Fibroblast of skin of back (primary cell): ENCODE results near the gene SMARCA2. TPM values are rescaled to one million over a fixed set of nuclear protein-coding genes. Genes with fewer than 3 reads are reported as not detected.
A peak's percentile ranks its signal among the peaks of the same experiment; 100 is the strongest.

Experiments
- DNase-seq: peaks from one replicate; pipeline ENCODE4 v3.0.0-alpha.2; 2013
- polyA plus RNA-seq, 2 experiments: library from polyadenylated mRNA; unstranded; fragments of 120-200 nt; gene quantifications; one replicate each; pipeline ENCODE4 v1.2.1, GENCODE V29; 2013; ENCODE audit not compliant: insufficient read length in 2 of 2

Gene SMARCA2
- polyA plus RNA-seq (2013, experiment 1 of 2; ENCODE audit: insufficient read length), result 41.8 TPM
- 39.9 TPM for polyA plus RNA-seq (2013, experiment 2 of 2; ENCODE audit: insufficient read length)

DNA sequence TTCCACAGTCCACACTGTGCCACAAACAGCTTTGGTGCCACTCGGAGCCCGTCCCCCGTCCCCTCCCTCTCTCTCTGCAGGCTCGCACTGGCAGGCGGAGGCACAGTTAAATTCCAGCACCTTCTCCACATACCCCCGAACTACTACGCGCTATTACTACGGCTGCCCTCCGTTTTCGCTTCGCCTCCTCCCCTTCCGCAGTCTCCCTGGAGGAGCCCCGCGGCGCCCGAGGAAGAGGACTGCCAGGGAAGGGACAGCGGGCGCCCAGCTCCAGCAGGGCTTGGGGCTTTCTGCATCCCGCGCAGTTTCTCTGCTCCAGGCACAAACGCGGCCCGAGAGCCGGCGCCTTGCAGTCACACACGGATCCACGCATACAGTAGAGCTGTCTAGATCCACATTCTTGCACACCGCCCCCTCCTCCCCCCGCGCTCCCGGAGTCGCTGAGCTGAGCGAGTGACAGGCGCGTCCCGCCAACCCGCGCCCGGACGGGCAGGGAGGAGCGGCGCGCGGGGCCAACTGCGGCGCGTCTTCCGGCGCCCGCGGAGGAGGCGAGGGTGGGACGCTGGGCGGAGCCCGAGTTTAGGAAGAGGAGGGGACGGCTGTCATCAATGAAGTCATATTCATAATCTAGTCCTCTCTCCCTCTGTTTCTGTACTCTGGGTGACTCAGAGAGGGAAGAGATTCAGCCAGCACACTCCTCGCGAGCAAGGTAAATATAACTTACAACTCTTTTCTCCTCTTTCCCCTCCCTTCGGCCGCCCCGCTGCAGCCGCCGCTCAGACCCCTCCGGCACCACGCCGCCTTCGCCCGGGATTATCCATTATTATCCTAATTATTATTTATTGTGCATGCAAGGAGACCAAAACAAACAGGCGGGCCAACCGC is at the start of gene SMARCA2:
Gene SMARCA2, plus strand, starts transcription at position 652 of the 885 bp plus-strand sequence. CDS start 13,676 bp downstream, outside the sequence.
- DNase-seq, result peak; percentile 98

DNA sequence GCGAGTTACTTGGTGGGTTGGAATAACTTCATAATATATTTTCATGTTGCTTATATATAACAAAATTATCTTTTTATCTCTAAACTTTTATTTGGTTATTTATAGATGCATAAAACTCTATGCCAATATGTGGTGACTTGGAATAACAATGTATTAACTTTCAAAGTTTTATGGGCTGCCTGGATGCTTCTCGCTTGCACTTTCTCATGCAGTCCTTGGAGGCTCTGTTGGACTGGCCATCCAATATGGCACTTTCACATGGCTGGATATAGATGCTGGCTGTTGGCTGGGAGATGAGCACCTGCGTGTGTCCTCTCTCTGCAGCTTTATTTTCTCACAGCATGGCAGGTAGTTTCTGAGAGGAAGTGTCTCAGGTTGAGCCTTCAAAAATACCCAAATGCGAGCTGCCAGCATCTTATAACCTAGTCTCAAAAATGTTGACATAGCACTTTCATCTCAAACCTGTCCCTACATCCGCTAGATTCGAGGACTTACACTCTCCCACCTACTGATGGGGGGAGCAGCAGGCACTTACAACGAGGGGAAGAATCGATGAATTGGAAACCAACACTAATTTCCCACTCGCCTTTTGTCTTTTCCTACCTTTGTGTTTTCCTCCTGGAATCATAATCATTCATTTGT is 48.3 kb upstream of the SMARCA2 start:
- DNase-seq, result no peak

DNA sequence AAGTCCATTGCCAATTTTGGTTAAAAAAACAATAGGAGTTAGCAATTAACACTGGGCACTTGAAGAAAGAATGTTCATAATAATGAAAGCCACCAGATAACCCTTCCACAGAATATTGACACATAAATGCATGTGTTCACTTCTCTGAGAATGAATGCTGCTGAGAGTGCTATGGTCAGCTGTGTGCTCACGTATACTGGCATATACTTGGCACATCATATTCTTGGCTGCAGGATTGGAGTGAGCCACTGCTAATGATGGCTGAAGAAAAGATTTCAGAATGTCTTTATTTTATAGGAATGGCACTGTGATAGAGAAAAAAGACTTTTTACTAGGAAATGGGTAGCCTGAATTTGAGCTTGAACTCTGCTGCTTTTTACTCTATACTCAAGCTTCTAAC is 46.0 kb upstream of the SMARCA2 start:
- no peak for DNase-seq

DNA sequence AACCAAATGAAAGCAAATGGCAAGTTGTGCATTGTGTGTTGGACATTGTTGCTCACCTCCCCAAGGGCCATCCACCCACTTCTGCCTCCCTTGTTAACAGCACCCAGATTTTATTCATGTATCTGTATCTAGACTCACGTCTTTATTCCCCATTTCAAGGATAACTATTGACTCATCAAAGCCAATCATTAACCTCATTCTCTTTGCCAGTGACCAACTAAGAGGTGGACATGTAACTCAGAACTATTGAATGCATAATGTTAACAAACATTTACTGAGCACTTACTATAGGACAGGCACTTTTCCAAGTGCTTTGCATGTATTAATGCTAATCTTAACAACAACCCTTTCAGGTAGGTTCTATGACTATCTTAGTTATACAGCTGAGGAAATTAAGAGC is 45.2 kb upstream of the SMARCA2 start:
- no peak for DNase-seq

DNA sequence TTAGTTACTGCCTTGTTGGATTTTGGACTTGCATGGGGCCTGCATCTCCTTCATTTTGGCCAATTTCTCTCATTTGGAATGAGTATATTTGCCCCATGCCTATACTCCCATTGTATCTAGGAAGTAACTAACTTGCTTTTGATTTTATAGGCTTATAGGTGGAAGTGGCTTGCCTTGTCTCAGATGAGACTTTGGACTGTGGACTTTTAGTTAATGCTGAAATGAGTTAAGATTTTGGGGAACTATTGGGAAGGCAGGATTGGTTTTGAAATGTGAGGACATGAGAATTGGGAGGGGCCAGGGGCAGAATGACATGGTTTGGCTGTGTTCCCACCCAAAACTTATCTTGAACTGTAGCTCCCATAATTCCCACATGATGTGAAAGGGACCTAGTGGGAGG is 42.5 kb upstream of the SMARCA2 start:
- DNase-seq, result no peak

DNA sequence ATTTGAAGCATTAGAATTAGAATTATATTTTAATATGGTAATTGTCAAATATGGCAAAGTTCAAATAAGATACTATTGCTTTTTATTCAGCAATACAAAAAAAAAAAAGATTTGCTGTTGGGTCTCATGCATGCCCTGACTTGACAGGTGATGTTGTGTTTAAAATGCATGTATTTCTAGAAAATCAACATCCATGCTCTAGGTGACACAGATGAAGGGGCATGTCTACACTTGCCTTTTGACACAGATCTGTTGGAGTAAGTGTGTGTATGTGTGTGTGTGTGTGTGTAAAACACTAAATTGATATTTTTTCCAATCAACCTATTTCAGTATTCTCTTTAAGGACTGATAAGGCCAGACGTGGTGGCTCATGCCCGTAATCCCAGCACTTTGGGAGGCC is 38.1 kb upstream of the SMARCA2 start:
- DNase-seq, result no peak

DNA sequence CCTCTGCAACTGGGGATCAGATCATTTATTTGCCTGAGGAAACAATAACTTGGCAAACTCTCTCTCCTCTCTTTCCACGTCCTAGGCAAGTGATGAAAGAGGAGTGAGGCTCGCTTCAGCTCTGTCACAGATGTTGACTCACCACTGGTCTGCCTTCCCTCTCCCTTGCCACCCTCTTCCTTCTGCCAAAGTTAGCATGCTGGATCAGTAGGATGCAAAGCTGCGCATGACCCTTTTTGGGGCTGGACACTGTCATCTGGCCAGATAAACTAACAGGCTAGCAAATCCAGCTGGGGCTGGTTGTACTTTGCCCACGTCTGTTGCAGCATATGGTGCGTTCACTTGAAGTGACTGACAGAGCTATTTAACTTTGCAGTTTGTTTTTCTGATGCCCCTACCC is 36.2 kb upstream of the SMARCA2 start:
- DNase-seq, result peak; percentile 29

DNA sequence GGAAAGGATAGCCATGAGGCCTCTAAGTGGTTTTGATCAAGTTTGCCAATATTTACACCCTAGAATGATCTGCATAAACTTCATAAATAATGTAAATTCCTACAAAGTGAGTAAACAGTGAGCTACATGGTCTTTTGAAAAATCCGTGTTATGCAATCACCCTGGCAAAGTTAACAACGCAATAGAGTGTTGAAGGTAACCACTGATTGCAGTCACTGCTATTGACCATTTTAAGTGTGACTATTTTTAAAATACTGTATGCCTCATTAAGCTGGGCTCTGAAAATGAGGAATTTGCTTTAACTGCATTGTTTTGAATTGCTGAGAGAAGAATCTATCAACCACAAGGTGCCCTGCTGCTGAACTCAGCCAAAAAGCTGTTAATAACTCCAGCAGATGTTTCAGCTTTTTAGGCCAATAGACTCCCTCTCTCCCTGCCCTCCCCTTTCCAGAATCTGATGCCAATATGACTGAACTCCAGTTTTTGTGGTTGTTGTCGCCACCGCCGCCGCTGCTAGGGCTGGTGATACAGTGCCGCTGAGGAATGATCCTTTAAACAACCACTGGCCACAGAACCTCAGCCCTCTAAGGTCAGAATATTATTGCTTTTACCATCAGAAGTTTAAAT is 35.3 kb upstream of the SMARCA2 start:
- DNase-seq, result peak; percentile 65

DNA sequence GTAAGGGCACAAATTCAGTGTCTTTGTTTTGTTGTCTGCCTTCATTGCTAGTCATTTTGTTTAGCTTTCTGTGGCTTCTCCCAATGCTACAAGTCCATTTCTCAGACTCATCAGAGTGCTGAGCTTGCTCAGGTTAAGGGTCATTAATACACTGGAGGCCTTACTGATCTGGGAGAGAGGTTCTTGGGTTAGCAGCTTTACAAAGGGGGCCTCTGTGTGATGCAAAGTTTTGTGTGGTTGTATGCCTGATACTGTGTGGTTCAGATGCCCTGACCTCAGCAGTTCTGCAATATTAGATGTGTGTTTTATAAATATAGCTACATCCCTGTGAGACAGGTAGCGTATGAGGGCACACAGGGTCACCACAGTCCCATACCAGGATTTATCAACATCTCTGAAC is 34.8 kb upstream of the SMARCA2 start:
- DNase-seq, result no peak

DNA sequence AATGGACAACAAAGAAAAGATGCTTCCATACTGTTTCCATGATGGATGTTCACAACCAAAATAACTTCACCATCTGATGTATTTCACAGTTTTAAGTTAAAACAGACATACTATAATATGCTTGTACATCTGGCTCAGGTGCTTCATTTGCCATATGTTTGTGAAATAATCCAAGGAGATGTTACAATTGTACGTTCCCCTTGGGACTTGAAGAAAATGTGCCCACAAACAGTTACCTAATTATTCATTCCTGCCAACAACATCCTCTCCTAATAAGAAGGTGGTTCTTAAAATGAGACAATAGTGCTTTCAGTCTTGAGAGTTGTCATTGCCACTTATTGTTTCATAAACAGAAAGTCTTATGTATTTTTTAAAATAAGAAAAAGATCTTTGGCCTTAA is 33.1 kb upstream of the SMARCA2 start:
- no peak for DNase-seq

DNA sequence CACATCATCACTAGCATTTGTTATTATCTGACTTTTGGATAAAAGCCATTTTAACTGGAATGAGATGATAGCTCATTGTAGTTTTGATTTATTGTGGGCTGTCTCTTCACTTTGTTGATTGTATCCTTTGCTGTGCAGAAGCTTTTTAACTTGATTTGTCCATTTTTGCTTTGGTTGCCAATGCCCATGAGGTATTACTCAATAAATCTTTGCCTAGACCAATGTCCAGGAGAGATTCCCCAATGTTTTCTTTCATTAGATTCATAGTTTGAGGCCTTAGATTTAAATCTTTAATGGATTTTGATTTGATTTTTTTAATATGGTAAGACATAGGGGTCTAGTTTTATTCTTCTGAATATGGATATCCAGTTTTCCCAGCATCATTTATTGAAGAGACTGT is 28.8 kb upstream of the SMARCA2 start:
- DNase-seq, result no peak

DNA sequence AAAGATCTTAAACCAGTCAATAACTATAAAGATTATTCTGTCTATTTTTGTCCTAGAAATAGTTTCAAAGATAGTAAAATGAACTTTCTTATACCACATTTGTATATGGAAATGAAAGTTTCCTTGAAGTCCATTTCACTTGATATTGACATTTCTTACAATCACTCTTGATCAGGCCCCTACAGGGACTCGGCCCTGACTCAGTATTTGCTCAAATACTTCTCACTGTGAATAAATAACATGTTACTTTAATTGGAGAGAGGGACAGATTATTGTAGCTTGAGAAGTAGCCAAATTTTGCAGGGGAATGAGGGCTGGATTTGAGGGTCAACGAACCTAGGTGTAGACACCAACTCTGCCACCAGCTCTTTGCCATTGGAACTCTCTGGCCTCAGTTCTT is 25.6 kb upstream of the SMARCA2 start:
- no peak for DNase-seq

DNA sequence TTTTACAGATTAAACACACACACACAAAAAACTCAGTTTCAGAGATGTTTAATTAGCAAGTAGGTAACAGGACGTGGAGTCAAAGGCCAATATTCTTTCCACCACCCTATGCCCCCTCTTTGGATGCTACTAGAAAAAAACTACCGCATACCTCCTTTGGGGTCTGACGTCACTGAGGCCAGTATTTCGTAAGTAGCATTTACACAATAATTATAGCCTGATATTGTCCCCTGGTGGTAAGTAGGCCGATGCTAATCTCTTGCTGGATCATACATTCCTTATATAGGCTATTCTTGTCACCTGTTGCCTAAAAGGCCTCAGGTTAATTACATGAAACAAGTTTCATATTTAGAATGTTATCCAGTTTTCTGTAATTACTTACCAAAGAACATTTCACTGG is 21.0 kb upstream of the SMARCA2 start:
- no peak for DNase-seq

DNA sequence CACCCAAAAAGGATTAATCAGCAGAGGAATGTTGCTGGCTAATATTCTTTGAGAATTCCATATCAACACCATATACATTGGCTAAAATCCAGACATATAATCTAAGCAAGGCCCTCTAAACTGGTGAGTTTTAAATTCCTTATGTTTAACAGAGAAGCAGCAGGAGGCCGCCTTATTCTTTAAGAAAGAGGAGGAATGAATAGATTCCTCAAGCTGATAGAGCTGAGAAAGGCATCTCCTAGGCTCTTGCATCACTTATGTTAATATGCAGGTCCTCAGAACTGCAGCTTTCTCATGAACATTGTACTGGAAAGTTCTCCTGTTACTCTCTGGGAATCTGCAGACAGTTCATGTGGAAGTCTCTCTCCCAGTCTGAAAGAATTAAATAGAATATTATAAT is 20.1 kb upstream of the SMARCA2 start:
- peak; percentile 57 for DNase-seq

DNA sequence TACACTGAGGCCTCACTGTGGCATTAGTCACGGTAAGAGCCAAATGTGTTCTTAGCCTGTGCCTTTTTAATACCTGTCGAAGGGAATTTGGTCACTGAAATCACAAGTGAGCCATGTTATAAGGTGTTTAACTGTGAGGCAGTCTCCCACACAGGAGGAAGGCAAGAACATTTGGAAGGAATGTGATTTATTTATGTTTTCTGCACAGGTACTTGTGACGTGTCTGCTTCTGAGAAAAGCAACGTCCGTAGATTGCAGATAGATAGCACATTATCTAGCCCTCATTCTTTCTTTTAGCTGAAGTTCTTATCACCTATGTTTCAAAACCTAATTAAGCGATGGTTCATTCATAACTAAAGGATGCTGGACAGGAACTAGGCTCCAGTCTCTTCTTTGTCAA is 19.0 kb upstream of the SMARCA2 start:
- DNase-seq, result no peak

DNA sequence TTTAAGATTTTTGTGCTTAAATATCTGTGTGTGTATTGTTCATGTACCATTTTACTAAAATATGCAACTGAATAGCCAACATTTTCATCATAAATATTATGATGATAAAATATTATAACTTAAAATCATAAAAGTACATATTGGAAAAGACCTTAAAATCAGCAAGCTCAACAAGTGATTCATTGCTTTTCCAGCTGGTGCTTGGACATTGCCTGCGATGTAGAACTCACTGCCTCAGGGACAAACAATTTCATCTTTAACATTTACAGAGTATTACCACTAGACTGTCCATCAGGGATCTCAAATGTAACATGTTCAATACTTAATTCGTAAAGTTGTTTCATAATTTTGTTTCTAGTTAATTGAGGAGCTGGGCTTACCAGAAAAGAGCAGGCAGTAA is 17.5 kb upstream of the SMARCA2 start:
- no peak for DNase-seq

DNA sequence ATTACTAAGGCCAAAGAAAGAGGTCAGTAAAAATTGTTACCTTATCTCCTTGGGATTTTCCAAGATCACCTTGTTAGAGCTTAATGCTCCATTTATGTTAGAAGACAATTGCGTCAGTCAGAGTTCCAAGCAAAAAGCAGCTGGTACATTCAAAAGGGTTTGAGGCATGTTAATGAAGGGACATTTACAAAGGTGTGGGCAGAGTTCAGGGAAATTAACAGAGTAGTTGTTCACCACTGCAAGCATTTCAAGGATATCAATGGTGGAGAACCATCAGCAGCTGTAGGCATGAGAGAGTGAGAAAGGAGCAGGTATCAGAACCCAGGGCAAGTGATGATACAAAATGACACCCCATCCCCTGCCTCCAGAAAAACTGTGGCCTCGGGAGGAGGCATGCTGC is 17.0 kb upstream of the SMARCA2 start:
- DNase-seq, result no peak

DNA sequence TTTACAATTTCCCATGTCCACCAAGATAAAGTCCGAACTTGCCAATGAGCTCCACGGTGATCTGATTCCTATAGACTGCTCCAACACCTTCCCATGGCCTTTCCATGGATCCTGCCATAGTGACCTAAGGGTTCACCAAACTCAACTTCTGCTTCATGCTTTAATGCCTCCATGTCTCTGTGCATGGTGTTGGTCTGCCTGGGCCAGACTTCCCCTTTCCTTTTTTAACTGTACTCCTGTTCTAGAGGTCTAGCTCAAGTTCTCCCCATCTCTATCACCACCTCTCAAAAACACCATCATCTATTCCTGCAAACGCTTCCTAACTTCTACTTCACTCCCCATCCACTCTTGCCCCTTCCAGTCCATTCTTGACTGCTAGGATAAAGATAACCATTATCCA is 14.8 kb upstream of the SMARCA2 start:
- DNase-seq, result no peak

DNA sequence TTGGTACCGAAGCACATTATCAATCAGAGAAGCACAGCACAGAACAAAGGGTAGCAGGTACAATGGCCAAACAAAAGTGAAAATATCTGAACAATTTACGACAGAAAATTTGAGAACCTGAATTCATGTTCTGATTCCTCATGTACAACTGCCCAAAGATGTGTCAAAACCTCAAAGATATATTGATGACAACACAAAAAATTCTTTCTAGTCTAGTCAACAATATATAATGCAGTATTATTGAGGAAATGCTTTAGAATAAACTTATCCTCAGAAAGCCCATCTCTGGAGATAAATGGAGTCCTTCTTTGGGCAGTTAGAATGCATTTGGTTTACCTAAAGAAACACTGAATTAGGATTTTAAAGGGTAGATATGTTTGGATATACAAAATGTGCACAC is 6.8 kb upstream of the SMARCA2 start:
- DNase-seq, result no peak

DNA sequence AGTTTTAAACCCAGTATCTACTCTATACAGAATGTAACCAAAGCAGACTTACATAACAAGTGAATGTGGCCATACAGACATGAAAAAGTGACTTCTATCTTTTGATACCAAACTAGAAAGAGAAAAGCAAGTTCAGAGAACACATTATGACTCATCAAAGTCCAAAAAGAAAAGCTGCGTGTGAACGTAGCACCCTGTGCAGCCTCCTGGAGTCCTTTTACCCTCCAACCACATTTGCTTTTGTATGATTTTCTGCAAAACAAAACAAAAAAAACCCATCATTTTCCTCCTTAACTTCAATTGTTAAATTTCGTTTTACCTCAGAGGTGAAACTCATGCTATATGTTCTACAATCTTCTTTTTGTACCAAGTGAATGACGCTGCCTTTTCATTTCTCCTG is 2.8 kb upstream of the SMARCA2 start:
- DNase-seq, result no peak

DNA sequence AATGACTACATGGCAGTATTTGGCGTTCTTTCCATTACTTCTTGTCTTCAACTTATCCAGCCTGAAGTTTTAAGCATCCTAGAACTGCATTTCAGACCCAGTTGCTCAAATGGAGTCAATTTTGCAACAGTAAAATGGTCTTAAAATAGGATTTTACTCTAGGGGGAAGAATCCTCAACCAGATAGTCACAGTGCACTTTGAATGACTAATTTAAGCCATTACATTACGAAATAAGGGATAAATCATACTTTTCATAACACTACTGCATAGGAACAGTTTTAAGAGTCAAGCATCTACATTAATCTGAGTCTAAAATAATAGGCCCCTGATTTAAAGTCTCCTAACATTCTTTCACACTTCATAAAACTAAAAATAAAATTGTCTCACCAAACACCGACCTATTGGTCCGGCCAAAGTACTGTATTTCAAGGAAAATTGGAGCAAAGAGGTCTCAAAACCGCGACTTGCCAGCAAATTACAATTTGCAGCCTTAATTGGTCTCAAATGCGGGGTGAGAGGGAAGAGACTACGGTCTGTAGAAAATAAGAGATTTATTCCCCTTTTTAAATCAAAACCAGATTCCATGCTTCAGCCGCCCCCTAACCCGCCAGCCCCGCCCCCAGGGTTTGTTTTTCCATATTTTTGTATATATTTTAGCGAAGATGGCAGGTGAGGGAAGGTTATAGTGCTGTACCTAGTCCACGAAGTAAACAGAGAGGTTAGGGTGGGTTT is 1.2 kb upstream of the SMARCA2 start:
- DNase-seq, result peak; percentile 36

DNA sequence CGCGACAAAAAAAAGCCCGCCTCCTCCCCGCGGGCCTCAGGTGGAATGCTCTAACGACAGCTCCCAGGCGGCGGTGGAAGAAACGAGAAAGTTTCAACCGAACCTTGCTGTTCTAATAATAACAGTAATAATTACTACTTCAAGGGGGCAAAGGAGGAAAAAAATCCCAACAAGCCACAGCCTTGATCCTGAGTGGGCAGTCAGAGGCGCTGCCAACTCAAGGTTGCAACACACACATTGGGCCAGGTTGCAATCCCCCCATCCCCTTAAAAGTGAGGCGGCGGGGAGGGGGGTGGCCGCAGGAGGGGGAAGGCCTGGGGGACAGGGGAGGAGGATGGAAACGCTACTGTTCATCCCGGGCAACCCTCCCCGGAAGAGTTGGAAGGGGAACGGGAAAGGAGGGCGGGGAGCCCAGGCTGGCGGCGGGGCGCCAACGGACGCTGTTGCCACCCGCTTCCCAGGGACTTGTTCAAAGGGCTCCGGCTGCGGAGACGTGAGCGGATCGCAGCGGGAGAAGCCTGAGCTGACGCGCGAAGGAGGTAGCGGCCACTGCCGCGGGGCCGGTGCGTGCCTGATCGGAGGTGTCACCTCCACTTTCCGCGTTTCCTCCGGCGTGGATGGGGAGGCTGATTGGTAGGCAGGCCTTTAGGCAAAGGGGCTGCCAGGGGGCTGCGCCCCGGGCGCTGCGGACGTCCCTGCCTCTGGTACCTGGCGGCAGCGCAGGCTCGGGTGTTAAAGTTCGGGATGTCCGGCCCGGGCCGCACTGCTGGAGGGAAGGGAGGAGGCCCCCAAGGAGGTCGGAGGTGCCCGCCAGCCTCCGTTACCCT is 647 bp downstream of the SMARCA2 start:
- DNase-seq, result peak; percentile 41
